OCI-LY1 (cell line): ENCODE results near the gene AKR1C8.

Experiments used
- CTCF ChIP-seq: fragments of 200-600 bp; sonication (generic), shearing (Covaris generic); IDR thresholded peaks from 2 replicates; pipeline ENCODE4 v1.5.1; 2017; ENCODE audit warnings: mild to moderate bottlenecking, antibody characterized with exemption, low read length, moderate library complexity, mixed read lengths
- EZH2 ChIP-seq: fragments of 200-600 bp; sonication (generic), shearing (Covaris generic); IDR thresholded peaks from 2 replicates; pipeline ENCODE4 v1.8.0; 2017; ENCODE audit warnings: borderline replicate concordance, mixed run types, mild to moderate bottlenecking, antibody characterized with exemption, low read length, moderate library complexity, mixed read lengths

GRCh38 chr10:5159126-5159525 is 25.8 kb downstream of the AKR1C8 start:
- no peak for TF ChIP-seq EZH2
- TF ChIP-seq CTCF = no peak
